OCI-LY3 (cell line): ENCODE results near the gene DSCAM.

ENCODE experiments used
- H2AFZ ChIP-seq: fragments of 200-600, 300-600 bp; shearing (Covaris generic); 2 replicates; pipeline ENCODE4 v1.6.0; 2014; ENCODE audit warnings: antibody characterized with exemption, low read depth, low read length
- H3K27ac ChIP-seq: fragments of 200-600, 300-600 bp; sonication (generic); 2 replicates; pipeline ENCODE4 v1.5.1; 2014; ENCODE audit warnings: mild to moderate bottlenecking, low read length, moderate library complexity, mixed read lengths
- H3K27me3 ChIP-seq: fragments of 200-600, 300-600 bp; sonication (generic); 2 replicates; pipeline ENCODE4 v1.6.1; 2014; ENCODE audit warnings: low read depth, low read length, mixed read lengths
- H3K36me3 ChIP-seq: fragments of 200-600, 300-600 bp; sonication (generic); replicated peaks from 2 replicates; pipeline ENCODE3; 2014; ENCODE audit warnings: low read depth, low read length, mixed read lengths
- H3K4me1 ChIP-seq: fragments of 300-600, 200-600 bp; sonication (generic); 2 replicates; pipeline ENCODE4 v1.6.1; 2014; ENCODE audit warnings: low read length, mixed read lengths
- H3K4me2 ChIP-seq: fragments of 200-600, 300-600 bp; sonication (generic); 2 replicates; pipeline ENCODE4 v1.6.1; 2014; ENCODE audit warnings: low read length, mixed read lengths
- H3K4me3 ChIP-seq: fragments of 300-600, 200-600 bp; sonication (generic); 2 replicates; pipeline ENCODE4 v1.5.1; 2014; ENCODE audit warnings: antibody characterized with exemption, mild to moderate bottlenecking, low read length, moderate library complexity
- H3K79me2 ChIP-seq: fragments of 300-600, 200-600 bp; shearing (Covaris generic); 2 replicates; pipeline ENCODE4 v1.6.1; 2014; ENCODE audit warnings: mild to moderate bottlenecking, low read length, mixed read lengths
- H3K9ac ChIP-seq: fragments of 300-600, 200-600 bp; shearing (Covaris generic); 2 replicates; pipeline ENCODE4 v1.6.0; 2014; ENCODE audit warnings: mild to moderate bottlenecking, low read length, moderate library complexity
- H3K9me3 ChIP-seq: fragments of 200-600, 300-600 bp; shearing (Covaris generic); 2 replicates; pipeline ENCODE4 v1.6.1; 2014; ENCODE audit warnings: low read length, mixed read lengths; ENCODE audit not compliant: insufficient read depth
- H4K20me1 ChIP-seq: fragments of 200-600, 300-600 bp; sonication (generic); 2 replicates; pipeline ENCODE4 v1.6.1; 2016; ENCODE audit warnings: low read length, mixed read lengths; ENCODE audit not compliant: insufficient read depth
- EZH2phosphoT487 ChIP-seq: fragments of 200-600 bp; shearing (Covaris generic); IDR thresholded peaks from 2 replicates; pipeline ENCODE4 v1.6.1; 2018; ENCODE audit warnings: antibody characterized with exemption, mixed run types, low read depth
- TF ChIP-seq, protein P1 (sequence below): fragments of 200-600, 300-600 bp; sonication (generic); IDR thresholded peaks from 2 replicates; pipeline ENCODE4 v1.5.1; 2014; ENCODE audit warnings: antibody characterized with exemption, low read length, low read depth

Gene DSCAM

DNA sequence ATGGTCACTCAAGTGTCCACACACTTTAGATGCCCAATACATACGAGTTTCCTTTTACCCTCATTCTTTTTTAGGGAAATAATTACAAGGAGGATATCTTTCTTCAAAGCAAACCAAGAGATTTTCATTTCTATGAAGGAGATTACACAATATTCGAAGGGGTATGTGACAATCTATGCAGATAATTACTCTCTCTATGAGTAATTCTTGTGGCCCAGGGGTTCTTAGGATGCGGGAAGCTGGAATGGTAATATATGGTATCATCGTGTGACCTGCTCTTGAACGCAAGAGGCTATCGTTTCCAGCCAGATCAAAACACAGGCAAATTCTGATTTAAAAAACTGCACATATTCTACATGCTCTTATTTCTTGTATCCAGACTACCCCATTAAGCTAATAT is 14.6 kb downstream of the DSCAM start:
- H3K27ac ChIP-seq = no peak overlapping the region
- H3K9ac ChIP-seq = no peak overlapping the region
- H3K9me3 ChIP-seq = no peaks in the 10 kb centered on the region
- H4K20me1 ChIP-seq = no peaks in the 10 kb centered on the region
- no peaks in the 10 kb centered on the region for H3K27me3 ChIP-seq
- no peak overlapping the region for H3K4me3 ChIP-seq
- TF ChIP-seq, protein P1, sequence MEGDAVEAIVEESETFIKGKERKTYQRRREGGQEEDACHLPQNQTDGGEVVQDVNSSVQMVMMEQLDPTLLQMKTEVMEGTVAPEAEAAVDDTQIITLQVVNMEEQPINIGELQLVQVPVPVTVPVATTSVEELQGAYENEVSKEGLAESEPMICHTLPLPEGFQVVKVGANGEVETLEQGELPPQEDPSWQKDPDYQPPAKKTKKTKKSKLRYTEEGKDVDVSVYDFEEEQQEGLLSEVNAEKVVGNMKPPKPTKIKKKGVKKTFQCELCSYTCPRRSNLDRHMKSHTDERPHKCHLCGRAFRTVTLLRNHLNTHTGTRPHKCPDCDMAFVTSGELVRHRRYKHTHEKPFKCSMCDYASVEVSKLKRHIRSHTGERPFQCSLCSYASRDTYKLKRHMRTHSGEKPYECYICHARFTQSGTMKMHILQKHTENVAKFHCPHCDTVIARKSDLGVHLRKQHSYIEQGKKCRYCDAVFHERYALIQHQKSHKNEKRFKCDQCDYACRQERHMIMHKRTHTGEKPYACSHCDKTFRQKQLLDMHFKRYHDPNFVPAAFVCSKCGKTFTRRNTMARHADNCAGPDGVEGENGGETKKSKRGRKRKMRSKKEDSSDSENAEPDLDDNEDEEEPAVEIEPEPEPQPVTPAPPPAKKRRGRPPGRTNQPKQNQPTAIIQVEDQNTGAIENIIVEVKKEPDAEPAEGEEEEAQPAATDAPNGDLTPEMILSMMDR = no peak
- no peak for TF ChIP-seq EZH2phosphoT487
- no peak overlapping the region for H3K4me2 ChIP-seq
- no peaks in the 10 kb centered on the region for H3K79me2 ChIP-seq
- no peaks in the 10 kb centered on the region for H3K36me3 ChIP-seq
- no peak overlapping the region for H2AFZ ChIP-seq
- peaks cover 15% of the 10 kb centered on the region for H3K4me1 ChIP-seq

DNA sequence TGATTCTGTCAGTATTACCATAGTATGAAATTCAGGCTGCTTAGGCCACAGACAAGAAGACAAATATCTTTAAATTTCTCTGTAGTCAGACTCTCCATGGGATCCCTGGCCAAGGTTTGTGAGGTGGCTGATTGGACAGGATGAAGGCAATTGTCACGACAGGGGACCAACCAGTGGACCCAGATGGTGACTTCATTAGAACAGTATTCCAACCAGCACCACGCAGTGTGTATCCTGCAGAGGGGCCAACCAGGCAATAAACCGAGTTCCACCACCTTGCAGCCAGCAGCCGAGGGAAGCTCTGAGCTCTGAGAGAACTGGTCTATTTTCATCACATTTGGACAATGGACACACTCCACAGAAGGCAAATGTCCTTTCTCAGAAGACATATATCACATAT is 16.1 kb downstream of the DSCAM start:
- Histone ChIP-seq H3K27me3 (no peaks in the 10 kb centered on the region), H3K79me2 (no peaks in the 10 kb centered on the region), H3K4me2 (no peak overlapping the region), H3K27ac (no peak overlapping the region), H3K4me1 (peaks cover 15% of the 10 kb centered on the region), H3K9me3 (no peaks in the 10 kb centered on the region), H3K9ac (no peak overlapping the region), H3K36me3 (no peaks in the 10 kb centered on the region), H3K4me3 (no peak overlapping the region), H2AFZ (no peak overlapping the region), H4K20me1 (no peaks in the 10 kb centered on the region)
- TF ChIP-seq, protein P1 = no peak
- no peak for TF ChIP-seq EZH2phosphoT487

DNA sequence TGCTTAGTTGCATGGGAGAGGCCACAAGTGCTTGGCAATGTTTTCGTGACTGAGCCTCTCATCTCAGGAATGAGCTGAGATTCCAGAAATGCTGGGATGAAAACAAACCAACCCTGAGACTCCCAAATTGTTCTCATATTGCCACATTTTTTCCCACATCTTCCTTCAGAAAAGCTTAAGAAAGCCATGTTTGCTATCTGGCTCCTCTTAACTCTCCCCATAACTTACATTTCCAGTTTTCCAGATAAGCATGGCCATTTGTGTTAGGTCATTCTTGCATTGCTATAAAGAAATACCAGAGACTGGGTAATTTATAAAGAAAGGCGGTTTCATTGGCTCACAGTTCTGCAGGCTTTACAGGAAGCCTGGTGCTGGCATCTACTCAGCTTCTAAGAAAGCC is 17.2 kb downstream of the DSCAM start:
- Histone ChIP-seq H3K9ac (no peak overlapping the region), H3K4me3 (no peak overlapping the region), H3K4me2 (no peak overlapping the region), H3K9me3 (no peaks in the 10 kb centered on the region), H4K20me1 (no peaks in the 10 kb centered on the region), H3K79me2 (no peaks in the 10 kb centered on the region), H3K27ac (no peak overlapping the region), H3K27me3 (no peaks in the 10 kb centered on the region), H3K36me3 (no peaks in the 10 kb centered on the region), H3K4me1 (peaks cover 5% of the 10 kb centered on the region), H2AFZ (no peak overlapping the region)
- TF ChIP-seq, protein P1 = no peak
- no peak for TF ChIP-seq EZH2phosphoT487

DNA sequence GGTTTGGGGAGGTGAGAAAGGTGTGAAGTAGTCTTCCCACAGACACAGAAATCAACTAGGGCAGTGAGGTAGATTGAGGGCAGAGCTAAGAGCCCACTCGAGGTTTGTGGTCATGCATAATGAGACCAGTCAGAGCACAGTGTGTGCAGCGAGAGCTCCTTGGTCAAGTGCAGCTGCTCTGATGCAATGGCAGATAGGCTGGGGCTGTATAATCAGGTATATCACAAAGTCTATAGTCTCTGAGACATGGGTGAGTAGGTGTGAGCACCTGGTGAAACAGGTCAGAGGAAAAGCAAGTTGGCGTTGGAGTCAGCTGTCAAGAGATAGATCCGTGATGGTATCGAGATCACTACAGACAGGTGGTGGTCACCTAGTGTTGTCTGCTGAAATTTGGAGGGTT is 17.6 kb downstream of the DSCAM start:
- TF ChIP-seq, protein P1 = no peak
- no peak for TF ChIP-seq EZH2phosphoT487
- Histone ChIP-seq H4K20me1 (no peaks in the 10 kb centered on the region), H3K4me1 (no peaks in the 10 kb centered on the region), H3K9me3 (no peaks in the 10 kb centered on the region), H3K27me3 (no peaks in the 10 kb centered on the region), H3K4me3 (no peak overlapping the region), H3K4me2 (no peak overlapping the region), H3K9ac (no peak overlapping the region), H3K79me2 (no peaks in the 10 kb centered on the region), H3K27ac (no peak overlapping the region), H3K36me3 (no peaks in the 10 kb centered on the region), H2AFZ (no peak overlapping the region)
